ENCODE data around the gene CHAT.

Gene CHAT

GRCh38 chr10:49651039-49651835, 37.4 kb downstream of the CHAT start:
- no peaks in the 10 kb centered on the region for H3K36me3 ChIP-seq (ENCODE audit: control insufficient read depth in 2 of 2, insufficient read depth in 1 of 2, low read length in 2 of 2)
- no peak overlapping the region for H3K4me3 ChIP-seq (ENCODE audit: low read depth, low read length)
- H3K27ac ChIP-seq (ENCODE audit: extremely low read depth, low read depth, low read length) = no peak overlapping the region
- ChIA-PET CTCF (no interaction called here), POLR2A (no interaction called here)
- H3K4me1 ChIP-seq (ENCODE audit: control insufficient read depth, insufficient read depth, low read length) = no peaks in the 10 kb centered on the region
- TF ChIP-seq ZNF335 (tag by site-specific recombination; conservative IDR thresholded peaks at IDR 0.05) (no peak), KLF7 (tag by site-specific recombination; IDR thresholded peaks at IDR 0.05; ENCODE audit: borderline replicate concordance) (no peak), ZNF777 (tag by site-specific recombination; IDR thresholded peaks at IDR 0.05; ENCODE audit: borderline replicate concordance) (no peak), ZSCAN23 (tag by site-specific recombination; IDR thresholded peaks at IDR 0.05) (no peak), ZNF692 (tag by site-specific recombination; IDR thresholded peaks at IDR 0.05) (no peak), PRDM1 (tag by site-specific recombination; IDR thresholded peaks at IDR 0.05) (no peak), ATF2 (tag by site-specific recombination; IDR thresholded peaks at IDR 0.05; ENCODE audit: low read depth) (no peak), GLI2 (tag by site-specific recombination; IDR thresholded peaks at IDR 0.05; ENCODE audit: borderline replicate concordance, low read depth) (no peak), ZNF433 (tag by site-specific recombination; IDR thresholded peaks at IDR 0.05; ENCODE audit: low read depth) (no peak), KLF10 (tag by site-specific recombination; IDR thresholded peaks at IDR 0.05) (no peak), ZNF529 (tag by site-specific recombination; IDR thresholded peaks at IDR 0.05; ENCODE audit: insufficient replicate concordance) (no peak), ZNF155 (tag by site-specific recombination; IDR thresholded peaks at IDR 0.05) (no peak), ZNF114 (tag by site-specific recombination; IDR thresholded peaks at IDR 0.05) (no peak), ZNF600 (tag by site-specific recombination; IDR thresholded peaks at IDR 0.05) (no peak), ZNF549 (tag by site-specific recombination; IDR thresholded peaks at IDR 0.05) (no peak), ZNF239 (tag by site-specific recombination; IDR thresholded peaks at IDR 0.05) (no peak), GLI4 (tag by site-specific recombination; IDR thresholded peaks at IDR 0.05) (no peak), KLF8 (tag by site-specific recombination; IDR thresholded peaks at IDR 0.05) (no peak)
- no peaks in the 10 kb centered on the region for H3K9me3 ChIP-seq (ENCODE audit: control insufficient read depth, insufficient read depth, low read depth, low read length)

- Histone ChIP-seq H3K4me3 (ENCODE audit: low read depth, low read length) (no peak overlapping the region), H3K36me3 (ENCODE audit: control insufficient read depth in 2 of 2, insufficient read depth in 1 of 2, low read length in 2 of 2) (no peaks in the 10 kb centered on the region), H3K27ac (ENCODE audit: extremely low read depth, low read depth, low read length) (no peak overlapping the region), H3K9me3 (ENCODE audit: control insufficient read depth, insufficient read depth, low read depth, low read length) (no peaks in the 10 kb centered on the region), H3K4me1 (ENCODE audit: control insufficient read depth, insufficient read depth, low read length) (no peaks in the 10 kb centered on the region)
- CTCF ChIA-PET = interaction anchor here (0.8 kb wide), 1 partner anchor 57 kb away, joined by 3 read pairs; no protein-coding TSS in a partner anchor
- POLR2A ChIA-PET = no interaction called here
- no peak for TF ChIP-seq ZSCAN5A (tag by site-specific recombination; IDR thresholded peaks at IDR 0.05)
- TF ChIP-seq ZNF354C (tag by site-specific recombination; IDR thresholded peaks at IDR 0.05; ENCODE audit: borderline replicate concordance, low read depth) = no peak
- TF ChIP-seq ZNF148 (tag by site-specific recombination; IDR thresholded peaks at IDR 0.05; ENCODE audit: borderline replicate concordance) = no peak
- TF ChIP-seq ZNF112 (tag by site-specific recombination; IDR thresholded peaks at IDR 0.05) = no peak
- no peak for TF ChIP-seq ZNF785 (tag by site-specific recombination; IDR thresholded peaks at IDR 0.05)
- TF ChIP-seq REST (tag by site-specific recombination; IDR thresholded peaks at IDR 0.05) = no peak
- no peak for TF ChIP-seq ZNF548 (tag by site-specific recombination; IDR thresholded peaks at IDR 0.05)
- no peak for TF ChIP-seq ZBTB7A (tag by site-specific recombination; IDR thresholded peaks at IDR 0.05; ENCODE audit: low read depth)
Observed at GRCh38 chr10:49651917-49652316, 38.1 kb downstream of the CHAT start.
